ENCODE results near the gene PRDM16.

Gene PRDM16

DNA sequence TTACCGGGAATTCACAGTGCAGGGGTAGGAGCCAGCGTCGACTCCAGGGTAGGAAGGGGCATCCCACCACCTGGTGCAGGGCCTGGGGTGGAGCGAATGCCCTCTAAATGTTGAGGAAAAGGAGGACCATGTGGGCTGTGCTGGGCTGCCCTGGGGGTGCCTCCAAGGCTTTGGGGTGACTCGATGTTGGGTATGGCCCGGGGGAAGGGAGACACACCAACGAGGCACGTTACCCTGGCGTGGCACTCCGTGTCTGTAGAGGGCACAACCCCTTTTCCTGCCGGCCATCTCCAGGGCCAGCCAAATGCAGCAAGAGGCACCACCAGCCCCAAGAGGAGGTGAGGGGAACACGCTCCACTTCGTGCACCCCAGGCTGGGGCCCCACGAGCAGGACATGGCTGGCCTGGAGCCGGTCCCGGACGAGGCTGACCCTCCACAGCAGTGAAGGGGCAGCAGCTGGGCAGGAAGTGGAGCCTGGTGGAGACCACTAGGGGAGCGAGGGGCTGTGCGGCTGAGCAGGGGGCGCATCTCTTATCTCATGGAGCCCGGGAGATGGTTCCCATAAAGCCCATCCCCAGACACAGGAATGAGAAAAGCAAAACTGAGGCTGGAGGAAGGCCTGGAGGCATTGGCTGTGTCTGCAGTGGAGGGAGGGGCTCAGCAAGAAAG, 36.5 kb upstream of the PRDM16 start:
- no peak for DNase-seq

DNA sequence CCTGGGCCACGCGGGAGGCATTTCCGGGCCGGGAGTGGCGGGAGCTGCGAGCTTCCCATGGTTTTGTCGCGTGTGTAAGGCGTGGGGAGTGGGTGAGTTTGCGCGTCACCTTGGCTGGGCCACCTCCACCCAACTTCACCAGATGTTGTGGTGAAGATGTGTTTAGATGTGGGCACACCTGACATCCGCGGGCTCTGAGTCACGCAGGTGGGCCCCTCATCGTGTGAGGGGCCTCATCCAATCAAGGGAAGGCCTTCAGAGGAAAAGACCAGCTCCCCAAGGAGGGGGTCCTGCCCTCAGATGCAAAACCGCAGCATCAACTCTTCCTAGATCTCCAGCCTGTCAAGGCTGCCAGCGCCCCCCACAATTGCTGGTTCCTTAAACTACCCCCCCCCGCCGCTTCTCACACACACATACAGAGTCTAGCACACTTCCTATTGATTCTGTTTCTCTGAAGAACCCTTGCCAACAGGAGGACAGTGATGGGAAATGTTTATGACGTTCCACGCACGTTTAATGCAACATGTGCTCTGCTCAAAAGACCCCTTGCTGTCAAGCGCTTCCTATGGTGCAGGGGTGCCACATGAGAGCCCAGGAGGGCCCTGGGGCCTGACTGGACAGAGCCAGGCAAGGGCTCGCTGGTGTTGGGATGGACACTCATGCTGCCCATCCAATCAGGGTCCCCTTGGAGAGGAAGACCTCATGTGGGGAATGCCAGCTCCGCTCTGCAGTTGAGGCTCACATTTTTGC, 35.8 kb upstream of the PRDM16 start:
- DNase-seq: no peak

DNA sequence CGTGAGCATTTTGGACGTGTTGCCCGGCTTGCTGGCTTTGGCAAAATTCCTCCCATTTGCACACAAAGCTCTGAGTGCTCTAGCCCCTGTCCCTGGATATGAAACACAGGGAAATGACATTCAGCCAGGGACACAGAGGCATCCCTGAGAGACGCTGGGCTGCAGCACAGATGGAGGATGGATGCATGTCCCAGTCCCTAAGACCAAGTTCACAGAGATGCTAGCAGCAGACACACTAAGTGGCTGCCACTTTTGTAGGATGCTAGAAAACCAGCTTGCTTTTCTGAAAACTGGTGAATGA, 35.3 kb upstream of the PRDM16 start:
- no peak for DNase-seq

DNA sequence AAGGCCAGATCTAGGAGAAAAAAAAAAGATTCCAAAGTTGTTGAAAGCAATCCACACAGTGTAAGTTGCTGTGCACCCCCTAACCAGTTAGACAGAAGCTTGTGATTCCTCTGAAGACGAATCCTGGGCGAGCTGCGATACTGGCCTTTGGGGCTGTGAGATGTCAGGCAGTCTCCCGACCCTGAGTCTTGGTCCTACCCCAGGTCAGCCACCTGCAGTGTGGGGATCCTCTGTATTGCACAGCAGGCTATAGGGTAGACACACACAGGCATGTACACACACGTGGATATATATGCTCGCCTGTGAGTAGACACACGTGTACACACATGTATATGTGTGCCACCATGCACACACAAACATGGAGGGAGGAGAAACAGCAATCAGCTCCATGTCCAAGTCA, 34.8 kb upstream of the PRDM16 start:
- no peak for DNase-seq

DNA sequence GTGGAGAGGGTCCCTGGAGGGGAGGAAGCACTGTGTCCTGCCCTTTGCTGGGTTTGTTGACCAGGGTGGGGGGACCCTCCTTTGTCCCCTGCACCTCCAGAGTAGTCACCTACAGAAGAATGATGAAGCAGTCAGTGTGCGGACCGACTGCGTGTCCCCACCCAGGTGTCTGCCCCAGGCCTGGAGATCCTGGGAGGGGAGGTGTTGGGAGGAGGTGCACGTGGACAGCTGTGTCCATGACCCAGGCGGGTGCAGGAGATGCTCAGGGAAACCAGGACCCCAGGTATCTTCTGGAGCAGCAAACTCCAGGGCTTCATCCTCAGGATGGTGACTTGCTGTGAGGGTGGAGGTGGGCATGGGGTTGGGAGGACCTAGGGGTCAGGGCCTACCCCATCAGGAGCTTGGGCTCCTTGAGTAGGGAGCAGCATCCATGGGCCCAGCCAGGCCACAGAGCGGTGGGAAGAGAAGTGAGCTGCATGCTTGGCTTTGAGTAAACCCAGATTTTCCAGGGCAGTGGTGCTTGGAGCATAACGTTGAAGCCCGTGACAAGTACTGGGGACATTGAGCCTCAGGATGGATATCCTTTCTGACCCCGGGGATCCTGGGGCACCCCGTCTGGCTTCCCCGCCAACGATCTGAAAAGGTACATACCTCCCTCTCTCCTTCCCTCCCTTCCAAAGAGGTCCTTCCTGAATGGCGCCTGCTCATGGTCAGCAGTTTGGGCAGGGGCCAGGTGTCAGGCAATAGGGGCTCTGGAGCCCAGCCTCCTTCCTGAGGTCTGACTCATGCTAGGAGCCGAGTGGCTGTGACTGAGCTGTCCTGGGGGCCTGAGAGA, 34.1 kb upstream of the PRDM16 start:
- DNase-seq: no peak

DNA sequence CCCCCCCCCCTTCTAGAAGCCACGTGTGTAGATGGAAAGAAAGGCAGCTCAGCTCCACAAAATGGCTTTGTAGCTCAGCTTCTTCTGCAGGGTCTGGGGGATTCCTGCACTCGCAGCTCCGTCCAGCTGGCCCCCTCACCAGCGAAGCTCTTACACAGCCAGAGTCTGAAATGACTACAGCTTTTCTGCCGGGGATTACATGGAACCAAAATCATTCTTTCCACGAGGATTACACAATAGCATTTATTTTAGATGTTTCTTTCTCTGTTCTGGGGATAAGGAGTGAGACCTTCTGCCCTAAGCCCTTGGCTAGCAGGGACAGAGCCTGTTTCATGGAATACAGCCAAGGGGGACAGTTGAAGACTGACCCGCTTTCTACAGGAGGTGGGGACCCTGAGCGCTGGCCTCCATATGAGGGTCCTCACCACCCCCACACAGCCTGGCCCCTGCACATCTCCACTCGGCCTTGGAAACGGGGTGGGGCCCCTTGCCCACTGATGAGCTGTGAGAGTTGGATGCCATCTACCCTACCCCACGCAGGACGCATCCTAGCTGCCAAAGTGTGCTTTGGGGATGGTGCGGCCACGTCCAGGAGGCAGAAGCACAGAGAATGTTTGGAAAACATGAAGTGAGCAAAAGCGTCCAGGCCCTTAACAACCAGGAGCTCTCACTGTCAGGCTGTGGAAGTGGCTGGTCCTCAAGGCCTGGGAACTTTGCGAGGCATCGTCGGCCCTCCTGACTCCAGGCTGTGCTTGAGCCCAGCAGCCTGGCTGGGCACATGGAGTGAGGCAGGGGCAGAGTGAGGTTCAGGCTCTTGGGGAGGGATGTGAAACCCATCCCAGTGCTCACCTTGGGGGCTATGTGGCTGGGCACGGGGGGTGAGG, 33.2 kb upstream of the PRDM16 start:
- DNase-seq: no peak

DNA sequence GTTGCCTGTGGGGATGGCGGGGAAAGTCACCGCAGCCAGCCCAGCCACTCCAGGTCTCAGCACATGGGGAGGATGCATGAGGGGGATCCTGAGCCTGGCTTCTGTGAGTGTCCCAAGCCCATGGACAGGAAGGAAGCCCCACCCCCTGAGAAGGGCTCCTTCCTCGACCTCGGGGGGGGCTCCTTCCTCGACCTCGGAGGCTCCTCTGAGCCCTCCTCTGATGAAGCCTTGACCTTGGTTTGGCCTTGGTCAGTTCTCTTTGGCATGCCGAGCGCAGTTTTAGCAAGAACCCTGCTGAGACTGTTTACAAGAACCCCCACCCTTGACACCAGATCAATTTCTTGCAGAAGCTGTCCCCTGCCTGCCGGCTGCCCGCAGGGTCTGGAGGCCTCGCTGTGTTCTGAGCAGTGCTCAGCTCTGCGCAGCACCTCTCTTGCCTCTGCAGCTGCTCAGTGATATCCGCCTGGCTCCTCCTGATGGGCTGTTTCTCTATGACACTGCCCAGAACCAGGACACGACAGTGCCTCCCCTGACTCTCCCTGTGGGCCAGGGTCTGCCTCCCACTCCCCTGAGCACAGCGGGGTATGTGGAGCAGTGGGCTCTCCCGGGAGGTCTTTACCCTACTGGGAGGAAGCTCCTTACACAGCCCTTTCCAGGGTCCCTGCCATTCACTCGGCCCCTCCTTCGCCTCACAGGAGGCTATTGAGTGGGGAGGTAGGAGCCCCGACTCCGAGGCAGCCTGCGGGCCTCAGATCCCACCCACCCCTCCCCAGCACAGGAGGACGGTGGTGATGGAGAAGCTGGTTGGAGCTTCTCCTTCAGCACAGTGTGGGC, 32.3 kb upstream of the PRDM16 start:
- no peak for DNase-seq

DNA sequence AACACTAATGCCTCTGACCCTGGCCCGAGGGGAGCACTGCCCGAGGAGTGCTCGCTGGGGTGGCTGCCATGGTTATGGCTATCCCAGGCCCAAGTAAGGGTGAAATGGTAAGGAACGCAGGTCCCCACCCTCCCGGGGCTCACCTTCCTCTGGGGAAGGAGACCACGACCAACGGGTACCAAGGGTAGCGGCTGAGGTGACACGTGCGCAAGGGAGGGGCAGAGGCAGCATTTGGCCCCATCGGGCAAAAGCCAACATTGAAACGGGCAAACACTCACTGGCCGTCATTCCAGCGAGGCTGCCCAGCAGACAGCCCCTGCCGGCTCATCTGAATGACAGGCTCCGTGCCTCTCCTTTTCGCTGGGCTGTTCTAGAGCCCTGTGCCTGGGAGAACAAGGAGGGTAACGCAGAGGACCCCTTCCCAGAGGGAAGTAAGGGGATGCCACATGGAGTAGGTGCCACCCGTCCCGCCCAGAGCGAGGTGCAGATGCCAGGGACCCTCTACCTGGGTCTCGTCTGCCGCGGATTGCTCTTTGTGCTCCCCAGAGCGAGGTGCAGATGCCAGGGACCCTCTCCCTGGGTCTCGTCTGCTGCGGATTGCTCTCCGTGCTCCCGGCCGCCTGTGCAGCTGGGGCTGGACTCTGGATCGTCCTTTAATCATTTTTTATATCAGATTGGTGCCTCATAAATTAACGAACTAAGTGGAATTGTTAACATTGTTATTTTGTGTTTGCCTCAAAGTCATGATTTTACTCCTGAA, 31.5 kb upstream of the PRDM16 start:
- DNase-seq: no peak

DNA sequence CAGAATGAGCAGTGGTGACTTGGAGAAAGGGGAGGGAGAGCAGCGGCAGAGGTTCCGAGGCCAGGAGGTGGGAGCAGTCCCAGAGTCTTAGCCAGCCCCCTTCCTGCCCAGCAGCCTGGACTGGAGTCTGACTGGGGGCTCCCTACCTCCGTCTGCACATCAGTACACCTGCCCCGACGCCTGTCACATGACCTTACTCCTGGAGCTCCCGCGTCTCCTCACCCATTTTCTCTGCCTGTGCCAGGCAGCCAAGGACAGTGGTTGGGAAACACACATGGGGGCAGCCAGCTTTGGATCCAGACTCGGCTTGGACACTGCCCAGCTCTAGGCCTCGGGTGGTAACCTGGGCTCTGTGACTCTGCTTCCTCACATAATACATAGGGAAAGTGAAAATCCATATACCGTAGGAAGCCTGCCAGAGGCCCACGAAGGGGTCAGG, 30.9 kb upstream of the PRDM16 start:
- DNase-seq: no peak

DNA sequence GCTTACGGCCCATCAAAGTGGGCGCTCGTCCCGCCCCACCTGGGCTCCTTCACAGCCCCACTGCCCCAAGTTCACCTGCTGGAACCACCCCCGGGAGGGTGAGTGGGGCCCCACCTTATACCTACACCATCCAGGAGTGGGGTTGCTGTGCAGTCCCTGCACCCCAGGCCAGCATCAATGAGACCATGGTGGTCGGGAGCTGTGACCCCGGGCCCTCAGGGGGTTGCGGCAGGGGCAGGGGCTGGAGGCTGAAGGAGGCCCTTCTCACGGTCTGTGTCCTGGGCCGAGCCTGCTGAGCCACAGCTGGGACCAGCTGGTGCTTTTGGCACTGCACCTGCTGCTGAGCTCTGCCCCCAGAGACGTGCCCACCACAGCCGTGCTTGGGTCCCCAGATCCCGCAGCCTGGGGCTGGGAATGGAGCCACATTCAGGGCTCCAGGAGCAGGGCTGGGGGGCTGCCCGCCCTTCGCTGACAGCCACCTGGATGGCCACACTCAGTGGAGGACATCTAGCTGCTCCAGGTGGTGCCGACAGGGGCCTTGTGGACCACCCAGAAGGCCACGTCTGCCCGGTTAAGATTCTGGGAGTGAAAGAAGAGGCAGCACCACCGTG, 30.3 kb upstream of the PRDM16 start:
- DNase-seq: no peak

DNA sequence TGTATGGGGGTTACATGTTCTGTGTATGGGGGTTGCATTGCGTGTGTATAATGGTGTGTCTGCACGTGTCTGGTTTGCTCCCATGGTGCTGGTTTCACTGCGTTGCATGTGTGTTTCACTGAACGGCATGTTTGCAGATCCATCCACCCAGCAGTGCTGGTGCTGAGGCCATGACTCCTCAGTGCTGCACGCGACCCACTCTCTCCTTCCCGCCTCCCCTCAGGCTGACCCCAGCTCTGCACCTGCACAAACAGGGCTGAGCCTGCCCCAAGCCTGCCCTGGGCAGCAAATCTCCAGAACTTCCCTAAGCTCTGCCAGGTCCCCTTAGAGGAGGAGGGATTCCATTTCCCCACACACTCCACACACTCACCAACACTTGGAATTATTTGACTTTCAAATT, 29.0 kb upstream of the PRDM16 start:
- DNase-seq: no peak

DNA sequence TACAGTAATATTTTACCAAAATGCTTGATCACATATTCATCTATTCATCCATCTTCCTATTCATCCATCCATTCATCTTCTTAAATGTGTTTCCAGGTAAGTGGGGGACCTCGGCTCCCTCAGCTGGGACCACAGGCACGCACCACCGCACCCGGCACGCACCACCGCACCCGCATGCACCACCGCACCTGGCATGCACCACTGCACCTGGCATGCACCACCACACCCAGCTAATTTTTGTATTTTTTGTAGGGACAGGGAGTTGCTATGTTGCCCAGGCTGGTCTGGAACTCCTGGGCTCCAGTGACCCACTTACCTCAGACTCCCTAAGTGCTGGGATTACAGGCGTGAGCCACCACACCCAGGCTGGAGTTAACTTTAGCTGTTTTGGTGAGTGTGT, 26.5 kb upstream of the PRDM16 start:
- DNase-seq: no peak

DNA sequence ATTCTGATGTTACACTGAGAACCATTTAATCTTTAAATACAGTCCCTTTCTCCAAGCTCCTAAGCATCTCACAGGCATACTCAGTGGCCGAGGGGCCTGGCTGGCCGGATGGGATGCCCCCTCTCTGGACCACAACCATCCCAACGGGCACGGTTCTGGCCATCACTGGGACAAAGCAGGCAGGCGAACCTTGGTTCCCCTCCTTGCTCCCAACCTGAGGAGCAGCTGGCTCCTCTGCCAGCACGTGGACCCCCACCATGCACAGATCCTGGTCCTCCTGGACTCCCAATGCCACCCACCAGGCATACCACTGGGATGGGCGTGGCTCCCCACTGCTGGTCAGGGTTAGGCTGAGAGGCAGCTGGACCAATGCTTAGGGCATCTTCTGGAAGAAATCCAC, 19.8 kb upstream of the PRDM16 start:
- DNase-seq: no peak

DNA sequence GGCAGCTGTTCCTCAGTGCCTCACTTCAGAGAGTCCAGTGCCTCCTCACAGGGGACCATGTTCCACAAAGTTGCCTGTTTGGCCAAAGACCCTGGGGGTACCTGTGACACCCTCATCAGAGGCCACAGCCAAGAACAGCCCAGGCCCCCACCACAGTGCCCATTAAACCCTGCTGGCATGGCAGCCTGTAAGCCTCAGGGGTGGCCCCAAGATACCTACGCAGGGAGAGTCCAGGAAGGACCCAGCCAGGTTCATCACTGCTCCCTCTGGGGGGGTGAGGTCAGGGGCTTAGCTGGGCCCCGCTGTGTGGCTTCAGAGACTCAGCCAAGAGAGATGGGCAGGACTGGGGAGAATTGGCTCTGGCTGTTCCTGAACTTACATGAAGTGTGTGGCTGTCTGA, 19.1 kb upstream of the PRDM16 start:
- DNase-seq: no peak

DNA sequence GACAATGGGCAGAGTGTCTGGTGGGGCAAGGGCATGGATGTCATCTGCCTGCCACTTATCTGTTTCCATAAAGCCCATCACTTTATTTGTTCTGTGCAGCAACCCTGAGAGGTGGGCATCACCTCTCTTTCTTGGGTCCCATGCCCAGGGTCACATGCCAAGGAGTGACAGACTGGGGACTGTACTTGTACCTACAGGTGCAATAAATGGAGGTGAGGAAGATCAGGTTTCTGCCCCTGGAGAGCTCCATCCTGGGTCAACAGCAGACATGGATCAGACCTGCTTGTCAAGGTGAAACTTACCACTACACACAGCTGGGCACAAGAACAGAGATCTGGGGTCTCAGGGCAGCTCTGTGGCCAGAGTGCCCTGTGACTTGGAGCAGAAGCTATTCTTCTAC, 18.4 kb upstream of the PRDM16 start:
- DNase-seq: no peak

DNA sequence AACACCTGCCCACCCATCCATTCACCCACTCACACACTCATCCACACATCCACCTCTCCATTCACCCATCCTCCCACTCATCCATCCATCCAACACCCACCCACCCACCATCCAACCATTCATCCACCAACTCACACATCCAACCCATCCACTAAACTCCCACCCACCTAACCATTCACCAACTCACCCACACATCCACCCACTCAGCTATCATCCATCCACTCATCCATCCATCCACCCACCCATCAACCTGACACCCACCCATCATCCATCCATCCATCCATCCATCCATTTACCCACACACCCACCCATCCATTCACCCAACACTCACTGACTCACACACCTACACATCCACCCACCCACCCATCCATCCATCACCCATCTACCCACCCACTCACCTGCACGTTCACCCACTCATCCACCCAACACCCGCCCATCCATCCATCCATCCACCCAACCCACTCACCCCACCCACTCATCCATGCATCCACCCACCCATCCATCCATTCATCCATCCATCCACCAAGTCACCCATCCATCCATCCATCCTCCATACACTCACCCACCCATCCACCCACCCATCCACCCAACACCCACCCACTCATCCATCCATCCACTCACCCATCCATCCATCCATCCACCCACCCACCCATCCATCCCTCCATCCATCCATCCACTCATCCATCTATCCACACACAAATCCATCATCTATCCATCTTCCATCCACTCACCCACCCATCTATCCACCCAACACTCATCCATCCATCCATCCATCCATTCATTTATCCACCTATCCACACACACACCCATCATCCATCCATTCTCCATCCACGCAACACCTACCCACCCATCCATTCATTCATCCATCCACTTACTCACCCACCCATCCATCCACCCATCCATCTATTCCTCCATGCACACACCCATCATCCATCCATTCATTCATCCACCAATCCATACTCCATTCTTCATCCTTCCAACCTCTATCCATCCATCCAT, 17.4 kb upstream of the PRDM16 start:
- DNase-seq: no peak

DNA sequence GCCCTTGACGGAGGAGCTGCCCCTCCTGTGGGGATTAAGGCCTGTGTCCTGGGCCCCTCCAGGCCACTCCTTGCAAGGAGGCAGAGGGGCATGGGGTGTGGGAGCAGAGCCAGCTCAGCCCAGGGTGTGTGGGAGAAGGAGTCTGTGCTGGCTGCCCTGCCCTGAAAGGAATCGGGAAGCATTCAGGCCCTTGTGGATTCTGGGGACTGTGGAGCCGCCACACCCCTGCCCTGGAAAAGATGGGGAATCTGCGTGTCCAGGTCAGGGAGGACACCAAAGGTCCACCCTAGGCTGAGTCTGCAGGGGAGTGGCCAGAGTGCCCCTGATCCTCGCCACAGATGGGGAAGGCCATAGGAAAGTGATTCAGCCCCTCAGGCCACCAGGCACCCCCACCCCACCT, 16.5 kb upstream of the PRDM16 start:
- DNase-seq: no peak

DNA sequence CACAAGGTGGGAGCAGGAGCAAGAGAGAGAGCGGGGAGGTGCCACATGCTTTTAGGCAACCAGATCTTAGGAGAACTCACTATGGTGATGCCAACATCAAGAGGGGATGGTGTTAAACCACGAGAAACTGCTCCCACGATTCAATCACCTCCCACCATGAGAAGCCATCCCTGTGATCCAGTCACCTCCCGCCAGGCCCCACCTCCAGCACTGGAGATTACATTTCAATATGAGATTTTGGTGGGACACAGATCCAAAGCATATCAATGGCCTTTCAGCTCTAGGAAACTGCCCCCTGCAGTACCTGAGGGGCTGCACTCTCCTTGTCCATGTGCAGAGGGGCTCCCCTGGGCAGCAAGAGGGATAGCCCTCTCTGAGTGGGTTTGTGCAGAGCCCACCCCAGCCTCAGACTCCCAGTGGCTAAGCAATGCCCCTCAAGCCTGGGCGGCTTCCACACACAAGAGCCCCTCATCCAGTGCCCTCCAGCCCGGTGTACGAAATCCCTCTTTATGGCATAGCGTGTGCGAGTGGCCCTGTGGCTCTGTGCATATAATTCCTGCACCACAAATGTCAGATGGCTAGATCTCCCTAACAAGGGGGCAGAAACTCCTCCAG, 15.5 kb upstream of the PRDM16 start:
- DNase-seq: no peak

DNA sequence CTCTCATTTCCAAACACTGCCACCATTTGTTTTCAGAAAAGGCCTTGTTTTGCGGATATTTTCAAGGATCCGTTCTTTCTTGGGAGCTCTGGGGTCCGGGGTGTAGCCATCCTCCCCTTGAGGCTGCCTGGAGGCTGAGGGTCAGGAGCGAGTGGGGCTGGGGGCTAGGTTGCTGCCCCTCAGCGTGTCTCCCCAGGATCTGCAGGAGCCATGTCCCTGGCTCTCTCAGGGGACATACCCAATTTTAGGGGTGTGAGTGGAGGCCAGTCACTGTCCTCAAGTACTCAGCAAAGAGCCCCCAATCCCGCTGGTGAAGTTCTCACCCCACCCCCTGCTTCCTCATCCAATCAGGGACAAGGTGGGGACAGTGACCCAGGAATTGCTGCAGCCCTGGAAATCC, 15.0 kb upstream of the PRDM16 start:
- DNase-seq: no peak

All from fibroblast of skin of back (primary cell).